Kasumi-1 (cell line): ENCODE data around the gene KPNA6.
A peak's percentile ranks its signal among the peaks of the same experiment; 100 is the strongest.

ENCODE experiments used
- DNase-seq, 2 experiments: peaks; one replicate each; lab custom pipeline; 2025; lab: John Stamatoyannopoulos, UW

The KPNA6 gene

GRCh38 chr1:32187850-32188249 lies 80.0 kb downstream of the KPNA6 start:
- no peak for DNase-seq

- DNase-seq, result no peak
Measured at GRCh38 chr1:32192220-32192948, 84.5 kb downstream of the KPNA6 start.

- DNase-seq, result no peak
Measured at GRCh38 chr1:32194984-32195383, 87.1 kb downstream of the KPNA6 start.

GRCh38 chr1:32195531-32195930 lies 87.7 kb downstream of the KPNA6 start:
- no peak for DNase-seq

- DNase-seq, result no peak
Measured at GRCh38 chr1:32195972-32196823, 88.3 kb downstream of the KPNA6 start.

- DNase-seq, result no peak
Measured at GRCh38 chr1:32197074-32197473, 89.2 kb downstream of the KPNA6 start.

GRCh38 chr1:32197837-32198236 lies 90.0 kb downstream of the KPNA6 start:
- DNase-seq, result no peak

- DNase-seq, result no peak
Measured at GRCh38 chr1:32198237-32199042, 90.6 kb downstream of the KPNA6 start.

GRCh38 chr1:32199043-32199716 lies 91.3 kb downstream of the KPNA6 start:
- no peak for DNase-seq

GRCh38 chr1:32199717-32200072 lies 91.8 kb downstream of the KPNA6 start:
- DNase-seq, result no peak

- peak; percentile 52 to 68 for DNase-seq
Measured at GRCh38 chr1:32200226-32201010, 92.6 kb downstream of the KPNA6 start, which contains the start of gene CCDC28B. CCDC28B (plus strand) TSS chr1:32200595; CDS start chr1:32201936, 1,341 bp downstream.

- DNase-seq, result peak; percentile 83 to 85
Measured at GRCh38 chr1:32201011-32201855, 93.4 kb downstream of the KPNA6 start.

GRCh38 chr1:32204943-32205361 lies 97.1 kb downstream of the KPNA6 start:
- DNase-seq, result no peak

GRCh38 chr1:32205401-32206370 lies 97.8 kb downstream of the KPNA6 start, which contains the start of gene IQCC:
IQCC (plus strand) TSS chr1:32205671; CDS start chr1:32205682, 11 bp downstream.
- peak; percentile 69 to 70 for DNase-seq

- DNase-seq, result no peak
Measured at GRCh38 chr1:32208469-32208868, 100.6 kb downstream of the KPNA6 start.

- no peak for DNase-seq
Measured at GRCh38 chr1:32208891-32209328, 101.1 kb downstream of the KPNA6 start, which contains the start of gene DCDC2B. DCDC2B (plus strand) TSS chr1:32209089; CDS start chr1:32209094, 5 bp downstream.

GRCh38 chr1:32215629-32216480 lies 108.0 kb downstream of the KPNA6 start:
- DNase-seq, result peak; percentile 64 to 83
